H9 (cell line): ENCODE data around the gene ANAPC16. TPM values are rescaled to one million over a fixed set of nuclear protein-coding genes. Genes with fewer than 3 reads are reported as not detected.

Experiments
- DNase-seq: peaks from one replicate; pipeline ENCODE4 v3.0.0-alpha.2; 2017
- H2AFZ ChIP-seq: one replicate; pipeline ENCODE4 v1.6.1; 2013; ENCODE audit warnings: mild to moderate bottlenecking, low read length, control low read depth, moderate library complexity
- H2AK5ac ChIP-seq: 2 replicates; pipeline ENCODE4 v1.6.1; 2013; ENCODE audit warnings: low read length, control low read depth, mixed read lengths; ENCODE audit not compliant: insufficient read length
- H2BK120ac ChIP-seq: one replicate; pipeline ENCODE4 v1.6.1; 2013; ENCODE audit warnings: low read depth, mild to moderate bottlenecking, low read length, control low read depth, inconsistent platforms; ENCODE audit not compliant: poor library complexity, severe bottlenecking
- H2BK12ac ChIP-seq: 2 replicates; pipeline ENCODE4 v1.6.1; 2013; ENCODE audit warnings: low read length, control low read depth, mixed read lengths, low read depth; ENCODE audit not compliant: insufficient read length
- H2BK15ac ChIP-seq: 2 replicates; pipeline ENCODE4 v1.6.1; 2013; ENCODE audit warnings: low read depth, low read length, control low read depth
- H2BK20ac ChIP-seq: one replicate; pipeline ENCODE4 v1.6.1; 2013; ENCODE audit warnings: low read depth, mild to moderate bottlenecking, low read length, control low read depth, inconsistent platforms; ENCODE audit not compliant: poor library complexity, severe bottlenecking
- H2BK5ac ChIP-seq: 2 replicates; pipeline ENCODE4 v1.6.1; 2013; ENCODE audit warnings: low read length, control low read depth, mixed read lengths; ENCODE audit not compliant: insufficient read length
- H3K14ac ChIP-seq: 2 replicates; pipeline ENCODE4 v1.6.1; 2013; ENCODE audit warnings: low read length, control low read depth; ENCODE audit not compliant: insufficient read depth
- H3K18ac ChIP-seq: 2 replicates; pipeline ENCODE4 v1.6.1; 2013; ENCODE audit warnings: low read depth, mild to moderate bottlenecking, mixed read lengths, low read length, control low read depth; ENCODE audit not compliant: insufficient read length
- H3K23ac ChIP-seq: 2 replicates; pipeline ENCODE4 v1.6.1; 2013; ENCODE audit warnings: low read length, control low read depth, mixed read lengths, low read depth; ENCODE audit not compliant: insufficient read length
- H3K23me2 ChIP-seq: 2 replicates; pipeline ENCODE4 v1.6.1; 2013; ENCODE audit warnings: low read depth, mild to moderate bottlenecking, mixed read lengths, low read length, control low read depth; ENCODE audit not compliant: insufficient read length, poor library complexity, severe bottlenecking
- H3K27ac ChIP-seq: 2 replicates; pipeline ENCODE4 v1.5.1; 2013; ENCODE audit warnings: low read length, control low read depth, mixed read lengths, low read depth; ENCODE audit not compliant: insufficient read length
- H3K27me3 ChIP-seq: 2 replicates; pipeline ENCODE4 v1.6.1; 2013; ENCODE audit warnings: low read length, control low read depth, inconsistent platforms; ENCODE audit not compliant: insufficient read depth
- H3K4ac ChIP-seq: 2 replicates; pipeline ENCODE4 v1.6.1; 2013; ENCODE audit warnings: low read depth, mild to moderate bottlenecking, control low read depth, inconsistent platforms, low read length, moderate library complexity
- H3K4me1 ChIP-seq: 2 replicates; pipeline ENCODE4 v1.6.1; 2013; ENCODE audit warnings: low read length, control low read depth, inconsistent platforms; ENCODE audit not compliant: insufficient read depth
- H3K4me2 ChIP-seq: 2 replicates; pipeline ENCODE4 v1.6.1; 2013; ENCODE audit warnings: low read length, control low read depth, mixed read lengths; ENCODE audit not compliant: insufficient read length, insufficient read depth
- H3K56ac ChIP-seq: 2 replicates; pipeline ENCODE4 v1.6.1; 2013; ENCODE audit warnings: low read depth, mild to moderate bottlenecking, mixed read lengths, low read length, control low read depth; ENCODE audit not compliant: insufficient read length
- H3K79me1 ChIP-seq: 2 replicates; pipeline ENCODE4 v1.6.1; 2013; ENCODE audit warnings: low read depth, mild to moderate bottlenecking, moderate library complexity, low read length, control low read depth, inconsistent platforms; ENCODE audit not compliant: insufficient read depth, poor library complexity, severe bottlenecking
- H3K79me2 ChIP-seq: 2 replicates; pipeline ENCODE4 v1.6.1; 2013; ENCODE audit warnings: low read length, control low read depth, inconsistent platforms; ENCODE audit not compliant: insufficient read depth
- H3K9ac ChIP-seq: 2 replicates; pipeline ENCODE4 v1.6.1; 2013; ENCODE audit warnings: low read length, control low read depth, mixed read lengths; ENCODE audit not compliant: insufficient read length; ENCODE audit errors: extremely low read depth
- H3K9me3 ChIP-seq: one replicate; pipeline ENCODE4 v1.6.1; 2013; ENCODE audit warnings: low read depth, low read length, inconsistent platforms; ENCODE audit not compliant: control insufficient read depth
- H3T11ph ChIP-seq: one replicate; pipeline ENCODE4 v1.6.1; 2013; ENCODE audit warnings: mild to moderate bottlenecking, low read length, control low read depth, inconsistent platforms
- H4K20me1 ChIP-seq: one replicate; pipeline ENCODE4 v1.6.1; 2013; ENCODE audit not compliant: control insufficient read depth, insufficient read length, insufficient read depth
- H4K5ac ChIP-seq: 2 replicates; pipeline ENCODE4 v1.6.1; 2013; ENCODE audit warnings: low read depth, mild to moderate bottlenecking, mixed read lengths, low read length, control low read depth; ENCODE audit not compliant: insufficient read length
- H4K8ac ChIP-seq: replicated peaks from 2 replicates; pipeline ENCODE4 v1.6.1; 2013; ENCODE audit warnings: low read length, control low read depth, mixed read lengths, low read depth; ENCODE audit not compliant: insufficient read length
- H4K91ac ChIP-seq: 2 replicates; pipeline ENCODE4 v1.6.1; 2013; ENCODE audit warnings: low read depth, mild to moderate bottlenecking, moderate library complexity, mixed read lengths, low read length, control low read depth; ENCODE audit not compliant: insufficient read length
- H3K27ac Mint-ChIP-seq, 3 experiments: 2 replicates in 2 of 3; 3 replicates in 1 of 3; pipeline ENCODE4 v1.8.0; 2020 to 2021; ENCODE audit warnings: mixed read lengths in 3 of 3, mild to moderate bottlenecking in 1 of 3, moderate library complexity in 1 of 3
- H3K27me3 Mint-ChIP-seq: 2 replicates; pipeline ENCODE4 v1.8.0; 2021; ENCODE audit warnings: low read depth, mild to moderate bottlenecking, moderate library complexity, mixed read lengths
- H3K36me3 Mint-ChIP-seq, 3 experiments: 2 replicates in 2 of 3; 3 replicates in 1 of 3; pipeline ENCODE4 v1.8.0; 2020 to 2021; ENCODE audit warnings: low read depth in 3 of 3, mixed read lengths in 3 of 3; ENCODE audit not compliant: insufficient read depth in 1 of 3
- H3K4me1 Mint-ChIP-seq, 2 experiments: 2 replicates each; pipeline ENCODE4 v1.8.0; 2020; ENCODE audit warnings: mixed read lengths in 2 of 2
- H3K4me3 Mint-ChIP-seq, 2 experiments: 2 replicates in 1 of 2; 3 replicates in 1 of 2; pipeline ENCODE4 v1.8.0; 2020 to 2021; ENCODE audit warnings: mild to moderate bottlenecking in 2 of 2, mixed read lengths in 2 of 2, moderate library complexity in 1 of 2
- H3K9me3 Mint-ChIP-seq, 2 experiments: 2 replicates in 1 of 2; 3 replicates in 1 of 2; pipeline ENCODE4 v1.8.0; 2020; ENCODE audit warnings: mild to moderate bottlenecking in 2 of 2, mixed read lengths in 2 of 2, moderate library complexity in 1 of 2
- CTCF ChIP-seq: fragments of 200-600 bp; sonication (generic); conservative IDR thresholded peaks from 3 replicates; pipeline ENCODE4 v1.8.0; 2021; ENCODE audit warnings: antibody characterized with exemption, mild to moderate bottlenecking
- total RNA-seq: library from RNA; stranded (reverse); gene quantifications from 2 replicates; pipeline ENCODE4 v1.2.1, GENCODE V29; 2021

ANAPC16 gene
- total RNA-seq, 1 experiment from 2014 or later = 66.6 TPM

- no peak overlapping the region for H2BK5ac ChIP-seq
- no peak overlapping the region for H2BK12ac ChIP-seq
- no peak overlapping the region for H4K8ac ChIP-seq
- H3K23ac ChIP-seq = no peak overlapping the region
- H3K4me1 Mint-ChIP-seq = peaks cover 9 to 12% of the 10 kb centered on the region in 2 experiments
- H2BK20ac ChIP-seq = no peak overlapping the region
- H3T11ph ChIP-seq = no peak overlapping the region
- H4K5ac ChIP-seq = no peak overlapping the region
- no peaks in the 10 kb centered on the region for H4K20me1 ChIP-seq
- H3K4ac ChIP-seq = no peak overlapping the region
- no peak overlapping the region for H3K56ac ChIP-seq
- H3K9me3 ChIP-seq = no peaks in the 10 kb centered on the region
- no peak overlapping the region for H3K18ac ChIP-seq
- no peaks in the 10 kb centered on the region for H3K27me3 Mint-ChIP-seq
- TF ChIP-seq CTCF = no peak
- no peak overlapping the region for H3K4me3 Mint-ChIP-seq
- H3K27ac ChIP-seq = no peak overlapping the region
- no peak for DNase-seq
- no peak overlapping the region for H3K14ac ChIP-seq
- no peaks in the 10 kb centered on the region for H3K79me1 ChIP-seq
- H2BK120ac ChIP-seq = no peak overlapping the region
- H2BK15ac ChIP-seq = no peak overlapping the region
- H2AFZ ChIP-seq = no peak overlapping the region
- no peaks in the 10 kb centered on the region for H3K27me3 ChIP-seq
- no peak overlapping the region for H3K4me2 ChIP-seq
- H3K27ac Mint-ChIP-seq = no peak overlapping the region
- H2AK5ac ChIP-seq = no peak overlapping the region
- H3K4me1 ChIP-seq = no peaks in the 10 kb centered on the region; the same call in 1 of the 2 replicates
- H3K79me2 ChIP-seq = no peaks in the 10 kb centered on the region
- peaks cover 19 to 47% (median 46%) of the 10 kb centered on the region in 3 experiments for H3K36me3 Mint-ChIP-seq
- no peak overlapping the region for H4K91ac ChIP-seq
- no peaks in the 10 kb centered on the region; a peak in 1 of 5 replicates for H3K9me3 Mint-ChIP-seq
- H3K23me2 ChIP-seq = no peaks in the 10 kb centered on the region
- no peak overlapping the region for H3K9ac ChIP-seq
These were observed 17.8 kb downstream of the ANAPC16 start for GRCh38 chr10:72233621-72234020.
